K562 (cell line): ENCODE measurements around the gene TELO2. TPM values are rescaled to one million over a fixed set of nuclear protein-coding genes. Genes with fewer than 3 reads are reported as not detected.
A peak's percentile ranks its signal among the peaks of the same experiment; 100 is the strongest.

Experiments
- CEBPB ChIP-seq: fragments of 450-650 bp; IDR thresholded peaks from 2 replicates; pipeline ENCODE4 v1.6.1; 2016; ENCODE audit warnings: missing genetic modification characterization, missing compliant biosample characterization
- CREB3L1 ChIP-seq: fragments of 450-650 bp; IDR thresholded peaks from 2 replicates; pipeline ENCODE4 v1.6.1; 2014; ENCODE audit warnings: low read depth, mild to moderate bottlenecking, moderate library complexity, borderline replicate concordance
- ELF2 ChIP-seq: fragments of 250-450 bp; sonication (Bioruptor Pico); IDR thresholded peaks from 2 replicates; pipeline ENCODE4 v1.5.0; 2021; ENCODE audit warnings: mild to moderate bottlenecking
- EP400 ChIP-seq: fragments of 450-650 bp; IDR thresholded peaks from 2 replicates; pipeline ENCODE4 v1.6.1; 2017; ENCODE audit warnings: antibody characterized with exemption, mild to moderate bottlenecking, moderate library complexity
- ETS2 ChIP-seq: IDR thresholded peaks from 2 replicates; pipeline ENCODE4 v1.6.1; 2016; ENCODE audit warnings: borderline replicate concordance, missing genetic modification characterization, mild to moderate bottlenecking, moderate library complexity, missing compliant biosample characterization; ENCODE audit not compliant: poor library complexity, severe bottlenecking
- FOXJ2 ChIP-seq: fragments of 200-800 bp; sonication (Bioruptor generic); IDR thresholded peaks from 2 replicates; pipeline ENCODE4 v1.6.1; 2016; ENCODE audit warnings: missing genetic modification characterization, missing compliant biosample characterization
- FOXK2 ChIP-seq, 2 experiments: fragments of 450-650 bp; IDR thresholded peaks in 1 of 2; conservative IDR thresholded peaks in 1 of 2; 2 replicates each; pipeline ENCODE4 v1.6.1; 2016; ENCODE audit warnings: low read depth in 2 of 2, mild to moderate bottlenecking in 1 of 2
- MXI1 ChIP-seq: IDR thresholded peaks from 2 replicates; pipeline ENCODE4 v1.6.1; 2011; ENCODE audit warnings: low read depth, mild to moderate bottlenecking, improper control_type of control experiment, low read length
- PHF8 ChIP-seq: fragments of 200-600 bp; sonication (generic); IDR thresholded peaks from 2 replicates; pipeline ENCODE4 v1.6.1; 2012; ENCODE audit warnings: mixed run types, mild to moderate bottlenecking, inconsistent platforms, low read length, moderate library complexity, borderline replicate concordance
- SIRT6 ChIP-seq: IDR thresholded peaks from one replicate; pipeline ENCODE4 v1.6.1; 2012; ENCODE audit warnings: low read depth, mild to moderate bottlenecking, control low read depth, inconsistent platforms, low read length, moderate library complexity
- SNAPC5 ChIP-seq: fragments of 250-450 bp; sonication (Bioruptor Pico); IDR thresholded peaks from 2 replicates; pipeline ENCODE4 v1.8.0; 2021; ENCODE audit warnings: moderate library complexity, mild to moderate bottlenecking, inconsistent platforms
- THRA ChIP-seq: fragments of 450-650 bp; IDR thresholded peaks from 2 replicates; pipeline ENCODE4 v1.6.1; 2017; ENCODE audit warnings: mild to moderate bottlenecking, moderate library complexity
- ZBTB40 ChIP-seq, 2 experiments: fragments of 450-650 bp in 1 of 2; sonication (generic) in 1 of 2; formaldehyde crosslinking in 1 of 2; IDR thresholded peaks; 2 replicates each; pipeline versions ENCODE4 v1.7.1 to v1.9.0; 2016 to 2022; ENCODE audit warnings: inconsistent platforms in 1 of 2, mild to moderate bottlenecking in 1 of 2, missing genetic modification reagents in 1 of 2
- ZC3H8 ChIP-seq: fragments of 450-650 bp; IDR thresholded peaks from 2 replicates; pipeline ENCODE4 v1.6.1; 2017
- ZNF174 ChIP-seq: fragments of 250-450 bp; sonication (Bioruptor Pico); IDR thresholded peaks from 2 replicates; pipeline ENCODE4 v1.4.0; 2020; ENCODE audit warnings: mild to moderate bottlenecking
- polyA plus RNA-seq, 8 experiments: library from polyadenylated mRNA; depleted of rRNA in 4 of 8; stranded (reverse) in 5 of 8; unstranded in 3 of 8; fragments of >200 nt; fragmentation: Nextera tagmentation in 2 of 8; fragmentation: Illumina TruSeq in 1 of 8; extraction: Ambion mirVana in 2 of 8; extraction: Trizol in 1 of 8; gene quantifications; 2 replicates each; pipeline versions ENCODE4 v1.2.1 to v1.2.3, GENCODE V29; 2011 to 2014; ENCODE audit warnings: inconsistent platforms in 1 of 8, missing spikeins in 1 of 8
- total RNA-seq, 7 experiments: library from RNA; depleted of rRNA in 6 of 7; stranded (reverse); fragments of >200 nt in 6 of 7; fragmentation: Illumina TruSeq in 2 of 7; extraction: Trizol in 2 of 7; gene quantifications; 2 replicates each; pipeline versions ENCODE4 v1.2.1 to v1.2.3, GENCODE V29; 2011 to 2021; ENCODE audit warnings: low replicate concordance in 1 of 7

Gene TELO2
- total and polyA plus RNA-seq, 9 of the 15 experiments (the other 6 are each of a cell fraction or from before 2014, with no cell fraction given) = 0.51 to 91.8 (median 14.5) TPM

- TF ChIP-seq ZBTB40 (IDR thresholded peaks at IDR 0.05) = no peak; the same call in 1 of the 2 replicates
- TF ChIP-seq ZBTB40 (CRISPR knock-in tag; IDR thresholded peaks at IDR 0.05) = peak; percentile 36; the same call in 1 of the 2 replicates
- TF ChIP-seq FOXJ2 = peak; percentile 77
- no peak for TF ChIP-seq MXI1
- TF ChIP-seq ETS2 (tag) = no peak
- no peak for TF ChIP-seq THRA
- TF ChIP-seq CREB3L1 = peak; percentile 93; the same call in 1 of the 2 replicates
- TF ChIP-seq FOXK2 (conservative IDR thresholded peaks at IDR 0.05 in 1 of 2, IDR thresholded peaks at IDR 0.05 in 1 of 2; ENCODE audit: low read depth in 2 of 2) = peak; percentile 48 to 78; a peak in 1 of 4 replicates
- TF ChIP-seq EP400 = peak; percentile 83; the same call in 1 of the 2 replicates
- TF ChIP-seq ZC3H8 = no peak
- TF ChIP-seq ZNF174 (CRISPR knock-in tag) = no peak
- no peak for TF ChIP-seq CEBPB (tag)
- TF ChIP-seq SNAPC5 (CRISPR knock-in tag) = no peak
- no peak for TF ChIP-seq SIRT6
- TF ChIP-seq PHF8 = peak; percentile 97
- TF ChIP-seq ELF2 (CRISPR knock-in tag) = 0 out of 2 replicates have a peak, but pooled peaks have one; percentile 43
Measured at GRCh38 chr16:1474796-1475551, 18.2 kb upstream of the TELO2 start, which contains the start of gene CLCN7 (continued).
